GM19324 (cell line): ENCODE results near the gene KRT33A.
"Not testable (repeated sequence)": the region's sequence is repeated elsewhere in the genome, so short reads cannot be mapped to it uniquely, and the experiment has no call there.

Experiments
- ATAC-seq: cut with Tn5 transposase; IDR thresholded peaks from one replicate; pipeline ENCODE4 v1.9.1; 2021; ENCODE audit warnings: mild to moderate bottlenecking, moderate library complexity; ENCODE audit not compliant: unreplicated experiment, low FRiP score

Gene KRT33A

DNA sequence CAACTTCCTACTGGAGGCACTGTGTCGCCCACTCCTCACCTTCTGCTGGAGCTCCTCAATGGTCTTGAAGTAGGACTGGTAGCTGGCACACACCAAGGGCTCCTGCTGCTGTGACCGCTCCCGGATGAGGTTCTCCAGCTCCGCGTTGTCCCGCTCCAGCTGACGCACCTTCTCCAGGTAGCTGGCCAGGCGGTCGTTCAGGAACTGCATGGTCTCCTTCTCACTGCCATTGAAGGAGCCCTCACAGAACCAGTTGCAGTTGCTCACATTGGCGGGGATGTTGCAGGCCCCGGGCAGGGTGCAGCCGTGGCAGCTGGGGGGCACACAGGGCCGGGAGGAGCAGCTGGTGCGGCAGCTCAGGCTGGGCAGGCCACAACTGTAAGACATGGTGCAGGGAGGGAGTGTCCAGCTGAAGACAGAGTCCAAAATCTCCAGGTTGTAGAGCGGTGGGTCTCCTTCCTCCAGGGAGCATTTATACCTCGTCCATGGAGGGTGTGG lies at the start of gene KRT33A:
Gene KRT33A (minus strand): TSS at position 448 of the 498 bp plus-strand sequence. CDS start 61 bp downstream, at position 387.
- not testable (repeated sequence) for ATAC-seq

DNA sequence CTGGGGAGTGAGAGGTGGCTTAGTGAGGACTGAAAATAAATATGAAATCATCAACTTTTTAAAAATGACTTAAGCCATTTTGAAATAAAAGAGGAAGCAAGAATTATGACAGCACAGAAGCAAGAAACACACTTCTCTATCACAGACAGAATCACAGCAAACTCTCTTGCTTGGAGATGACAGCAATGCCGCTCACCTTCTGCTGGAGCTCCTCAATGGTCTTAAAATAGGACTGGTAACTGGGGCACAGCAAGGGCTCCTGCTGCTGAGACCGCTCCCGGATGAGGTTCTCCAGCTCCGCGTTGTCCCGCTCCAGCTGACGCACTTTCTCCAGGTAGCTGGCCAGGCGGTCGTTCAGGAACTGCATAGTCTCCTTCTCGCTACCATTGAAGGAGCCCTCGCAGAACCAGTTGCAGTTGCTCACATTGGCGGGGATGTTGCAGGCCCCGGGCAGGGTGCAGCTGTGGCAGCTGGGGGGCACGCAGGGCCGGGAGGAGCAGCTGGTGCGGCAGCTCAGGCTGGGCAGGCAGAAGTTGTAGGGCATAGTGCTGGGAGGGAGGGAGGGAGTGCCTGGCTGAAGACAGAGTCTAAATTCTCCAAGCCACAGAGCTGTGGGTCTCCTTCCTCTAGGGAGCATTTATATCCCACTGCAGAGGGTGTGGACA lies 46.5 kb upstream of the KRT33A start, which contains the start of gene KRT31:
Gene KRT31 (minus strand): TSS at position 613 of the 665 bp plus-strand sequence. CDS start 69 bp downstream, at position 544.
- ATAC-seq = no peak

DNA sequence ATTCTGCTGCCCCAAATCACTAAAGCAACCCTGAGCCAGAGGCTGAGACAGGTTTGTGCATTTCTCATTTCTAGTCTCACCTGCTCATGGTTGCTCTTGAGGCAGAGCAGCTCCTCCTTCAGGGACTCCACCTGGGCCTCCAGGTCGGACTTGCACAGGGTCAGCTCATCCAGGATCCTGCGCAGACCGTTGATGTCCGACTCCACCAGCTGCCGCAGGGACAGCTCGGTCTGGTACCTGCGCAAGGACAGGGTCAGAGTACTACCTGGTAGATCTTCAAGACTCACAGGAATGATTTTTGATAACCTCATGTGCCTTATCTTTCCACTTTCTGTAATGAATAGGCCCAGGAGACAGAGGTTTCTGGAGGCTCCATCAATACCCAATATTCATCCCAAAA lies 45.7 kb upstream of the KRT33A start:
- ATAC-seq = no peak

DNA sequence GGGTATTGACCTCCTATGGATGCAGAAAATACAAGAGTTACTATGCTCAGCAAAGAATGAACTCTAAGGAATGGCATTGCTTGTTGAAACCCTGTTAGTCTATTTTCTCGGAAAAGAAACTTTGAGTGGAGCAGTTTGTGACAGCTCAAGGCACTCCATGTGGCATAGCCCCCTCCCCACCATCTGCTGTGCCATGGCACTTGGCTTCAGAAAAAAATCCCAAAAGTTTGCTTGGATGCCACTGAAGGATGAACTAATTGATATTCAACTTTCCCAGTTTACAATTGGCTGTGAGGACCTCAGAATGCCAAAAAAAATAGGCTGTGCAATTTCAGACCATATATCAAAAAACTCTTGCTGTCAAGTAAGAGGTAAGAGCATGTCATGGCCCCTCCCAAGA lies 45.0 kb upstream of the KRT33A start:
- no peak for ATAC-seq

DNA sequence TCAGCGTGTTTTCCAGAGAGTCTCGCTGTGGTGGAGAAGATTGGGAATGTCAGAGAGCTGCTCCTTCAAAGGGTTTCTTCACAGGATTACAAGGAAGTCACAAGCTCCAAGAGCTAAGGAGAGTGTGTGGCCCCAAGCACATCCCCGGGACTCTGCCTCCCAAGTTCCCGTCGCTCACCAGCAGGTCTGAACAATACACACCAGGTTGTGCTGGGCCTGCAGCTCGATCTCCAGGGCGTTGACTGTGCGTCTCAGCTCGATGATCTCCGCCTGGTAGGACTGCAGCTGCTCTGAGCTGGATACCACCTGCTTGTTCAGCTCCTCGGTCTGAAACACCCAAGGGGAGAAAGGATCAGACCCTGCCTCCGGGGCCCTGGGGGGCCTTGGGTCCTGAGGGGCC lies 44.4 kb upstream of the KRT33A start:
- ATAC-seq = not testable (repeated sequence)

DNA sequence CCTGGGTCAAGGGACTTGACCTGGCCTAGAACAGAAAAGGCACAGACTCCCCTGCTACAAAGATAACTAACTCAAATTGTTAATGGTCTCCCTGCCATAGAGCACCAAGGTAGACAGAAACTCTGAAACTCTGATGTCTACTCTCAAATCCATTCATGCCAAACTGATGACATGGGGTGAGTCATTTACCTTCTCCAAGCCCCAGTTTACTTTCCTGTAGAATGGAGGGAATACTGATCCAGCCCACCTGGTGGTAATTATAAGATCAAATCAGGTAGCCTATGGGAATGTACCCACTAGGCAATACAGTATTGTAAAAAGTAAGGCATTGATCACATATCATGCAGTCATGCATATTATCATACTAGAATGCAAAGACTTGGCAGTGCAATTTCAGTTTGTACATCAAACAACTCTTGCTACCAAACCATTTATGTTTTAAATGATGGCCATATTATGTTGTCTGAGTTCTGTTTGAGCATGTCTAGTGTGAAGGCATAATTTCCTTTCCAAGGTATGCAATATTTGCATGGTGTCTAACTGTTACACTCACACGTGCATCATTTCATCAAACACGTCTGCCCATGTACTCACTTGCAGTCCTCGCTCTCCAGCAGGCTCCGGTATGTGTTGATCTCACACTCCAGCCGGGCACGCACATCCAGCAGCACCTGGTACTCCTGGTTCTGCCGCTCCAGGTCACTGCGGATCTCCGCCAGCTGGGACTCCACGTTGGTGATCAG lies 43.8 kb upstream of the KRT33A start:
- ATAC-seq = no peak

DNA sequence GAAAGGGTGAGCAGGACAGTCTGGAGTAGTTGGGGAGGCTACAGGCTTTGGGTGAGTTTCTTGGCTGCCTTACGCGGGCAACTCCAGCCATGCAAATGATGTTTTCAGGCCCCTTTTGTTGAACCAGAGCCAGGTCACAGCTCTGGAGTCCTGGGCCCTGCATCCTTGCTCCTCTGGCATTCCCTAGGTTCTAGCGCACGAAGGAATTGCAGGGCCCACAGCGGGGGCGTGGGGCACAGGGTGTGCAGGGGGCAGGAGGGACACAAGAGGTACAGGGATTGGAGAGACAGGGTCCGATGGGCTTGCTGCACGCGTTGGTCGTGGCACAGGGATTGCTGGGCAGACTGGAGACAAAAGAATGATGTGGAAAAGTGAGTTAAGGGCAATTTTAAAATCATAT lies 43.2 kb upstream of the KRT33A start:
- ATAC-seq = no peak

DNA sequence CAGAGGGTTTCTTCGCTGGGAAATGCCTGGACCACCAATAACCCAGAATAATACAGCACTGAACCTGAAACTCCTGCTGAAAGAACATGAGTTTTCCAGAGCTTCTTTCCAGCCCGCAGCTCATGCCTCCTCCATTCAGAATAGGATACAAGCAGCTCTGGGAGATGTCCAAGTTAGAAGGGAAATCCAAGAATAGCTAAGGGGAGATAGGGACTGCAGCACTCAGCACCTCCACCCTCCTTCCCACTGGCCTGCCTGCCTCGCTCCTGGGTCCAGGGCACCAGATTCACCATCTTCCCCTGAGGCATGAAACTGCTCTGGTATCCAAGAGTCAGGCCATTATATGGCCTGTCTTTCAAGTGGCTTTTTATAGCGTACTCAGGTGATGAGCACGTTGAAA lies 42.7 kb upstream of the KRT33A start:
- ATAC-seq = no peak

DNA sequence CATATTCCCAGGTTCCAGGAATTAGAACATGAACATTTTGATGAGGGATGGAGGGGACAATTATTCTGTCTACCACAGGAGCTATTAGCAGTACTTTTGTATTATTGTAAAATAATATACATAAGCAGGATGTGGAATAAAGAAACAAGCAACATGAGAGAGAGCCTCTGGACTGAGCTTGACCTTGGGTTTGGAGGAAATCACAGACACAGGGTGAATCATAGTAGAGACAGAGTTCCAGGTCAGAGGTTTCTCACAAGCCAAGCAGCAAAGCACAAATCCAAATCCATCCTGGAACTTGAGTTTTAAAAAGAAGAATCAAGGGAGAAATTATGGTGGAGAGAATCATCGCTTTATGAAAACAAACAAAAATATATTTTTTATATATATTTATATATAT lies 41.6 kb upstream of the KRT33A start:
- ATAC-seq = no peak

DNA sequence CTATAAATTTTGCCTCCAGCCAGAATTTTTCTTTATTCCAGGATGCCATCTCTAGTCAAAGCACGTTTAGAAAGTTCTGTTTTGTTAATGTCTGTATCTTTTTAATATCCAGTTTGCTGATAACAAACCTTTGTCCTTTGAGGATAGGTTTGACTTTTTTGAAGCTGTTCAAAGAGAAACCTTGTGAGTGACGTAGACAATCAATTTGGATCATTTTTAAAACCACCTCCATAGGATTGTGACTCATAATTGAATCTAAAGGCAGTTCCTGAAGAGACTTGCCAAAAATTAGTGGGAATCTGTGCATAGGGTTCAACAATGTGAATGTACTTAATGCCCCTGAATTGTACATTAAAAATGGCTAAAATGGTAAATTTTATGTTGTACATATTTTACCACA lies 40.9 kb upstream of the KRT33A start:
- ATAC-seq = no peak

DNA sequence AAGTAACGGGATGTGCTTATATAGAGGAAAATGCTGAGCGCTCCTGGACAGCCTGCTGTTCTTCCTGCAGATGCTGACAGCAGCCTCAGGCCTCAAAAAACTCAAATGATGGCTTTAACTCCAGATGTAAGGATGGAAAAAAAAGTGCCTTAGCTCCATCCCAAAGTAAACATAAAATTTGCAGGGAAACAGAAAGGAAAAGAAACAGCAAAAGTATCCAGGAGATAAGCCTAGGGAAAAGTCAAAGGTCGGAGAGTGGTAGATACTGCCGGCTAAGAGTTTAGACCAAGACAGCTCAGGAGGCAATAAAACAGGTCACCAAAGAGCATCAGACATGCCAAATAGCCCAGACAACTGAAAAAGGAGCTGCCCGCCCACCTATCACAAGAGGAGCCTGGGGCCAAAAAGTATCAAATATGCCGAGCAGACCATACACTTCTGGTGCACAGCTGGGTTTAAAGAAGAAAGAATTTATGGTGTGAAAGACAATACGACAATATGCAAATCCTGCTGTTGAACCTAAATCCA lies 39.8 kb upstream of the KRT33A start:
- no peak for ATAC-seq

DNA sequence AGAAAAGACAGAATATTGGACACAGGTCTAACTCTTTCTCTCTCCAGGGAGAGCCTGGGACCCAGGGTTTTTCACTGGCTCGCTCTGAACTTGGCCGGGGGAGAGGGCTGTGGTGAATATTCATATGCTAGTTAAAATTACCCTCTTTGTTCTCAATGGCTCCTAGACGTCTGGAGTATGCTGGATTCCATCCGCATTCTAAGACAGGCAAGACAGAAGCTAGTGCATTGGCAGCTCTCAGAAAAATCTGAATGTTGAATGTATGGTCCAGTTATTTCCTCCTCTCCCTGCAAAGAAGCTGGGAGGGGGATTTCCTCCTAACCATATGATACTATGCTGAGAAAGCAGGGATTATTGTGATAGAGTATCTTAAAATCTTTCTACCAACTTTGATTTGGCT lies 37.0 kb upstream of the KRT33A start:
- no peak for ATAC-seq

DNA sequence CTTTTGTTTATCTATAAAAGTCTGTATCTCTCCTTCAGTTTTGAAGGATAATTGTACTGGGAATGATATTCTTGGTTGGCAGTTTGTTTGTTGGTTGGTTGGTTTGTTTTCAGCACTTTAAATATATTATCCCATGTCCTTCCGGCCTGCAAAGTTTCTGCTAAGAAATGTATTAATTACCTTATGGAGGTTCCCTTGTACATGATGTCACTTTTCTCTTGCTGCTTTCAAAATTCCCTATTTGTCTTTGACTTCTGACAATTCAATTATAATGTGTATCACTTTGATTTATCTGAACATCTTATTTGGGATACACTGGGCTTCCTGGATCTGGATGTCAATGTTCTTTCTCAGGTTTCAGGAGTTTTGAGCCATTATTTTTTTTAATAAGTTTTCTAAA lies 35.6 kb upstream of the KRT33A start:
- ATAC-seq = no peak

DNA sequence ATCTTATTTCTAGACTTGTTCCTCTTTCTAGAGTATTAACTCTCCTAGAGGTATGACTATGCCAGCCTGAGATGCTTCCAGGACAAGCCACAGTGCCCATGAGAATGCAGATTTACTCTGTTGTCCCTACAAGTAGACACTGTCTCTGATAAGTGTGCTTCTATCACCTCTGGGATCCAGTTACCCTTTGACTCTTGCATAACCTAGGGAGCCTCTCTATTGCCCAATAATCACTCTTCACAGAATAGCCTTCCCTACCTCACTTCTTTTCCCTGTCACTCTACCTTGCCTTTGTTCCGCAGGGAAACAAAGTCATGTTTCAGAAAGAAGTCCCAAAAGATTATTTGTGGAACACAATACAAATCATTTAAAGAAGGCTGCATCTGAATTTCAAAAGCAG lies 33.1 kb upstream of the KRT33A start:
- no peak for ATAC-seq

DNA sequence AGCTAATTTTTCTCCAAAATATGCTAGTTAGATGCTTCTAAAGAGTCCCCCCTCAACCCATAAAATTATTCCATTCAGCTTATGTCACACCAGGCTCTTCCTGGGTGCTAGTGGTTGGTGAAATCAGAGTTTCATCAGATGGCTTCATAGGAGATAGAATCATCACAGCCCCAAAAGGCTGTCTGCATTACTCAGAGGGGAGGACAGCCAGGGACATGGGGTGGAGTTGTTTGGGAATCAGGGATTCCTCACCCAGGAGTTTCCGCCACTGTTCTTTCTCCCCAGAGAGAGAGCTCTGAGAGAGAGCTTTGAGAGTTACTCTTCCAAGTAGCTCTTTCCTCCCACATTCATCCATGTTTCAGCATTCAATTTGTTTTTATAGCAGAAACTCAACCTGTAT lies 31.8 kb upstream of the KRT33A start:
- no peak for ATAC-seq

DNA sequence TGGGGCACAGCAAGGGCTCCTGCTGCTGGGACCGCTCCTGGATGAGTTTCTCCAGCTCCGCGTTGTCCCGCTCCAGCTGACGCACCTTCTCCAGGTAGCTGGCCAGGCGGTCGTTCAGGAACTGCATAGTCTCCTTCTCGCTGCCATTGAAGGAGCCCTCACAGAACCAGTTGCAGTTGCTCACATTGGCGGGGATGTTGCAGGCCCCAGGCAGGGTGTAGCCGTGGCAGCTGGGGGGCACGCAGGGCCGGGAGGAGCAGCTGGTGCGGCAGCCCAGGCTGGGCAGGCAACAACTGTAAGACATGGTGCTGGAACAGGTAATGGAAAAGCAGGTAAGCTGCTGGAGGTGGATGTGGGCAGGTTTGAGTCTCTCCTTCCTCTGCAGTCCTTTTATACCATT lies 31.3 kb upstream of the KRT33A start, which contains the start of gene KRT34:
Gene KRT34 (minus strand): TSS at position 364 of the 400 bp plus-strand sequence. CDS start 60 bp downstream, at position 304.
- not testable (repeated sequence) for ATAC-seq

DNA sequence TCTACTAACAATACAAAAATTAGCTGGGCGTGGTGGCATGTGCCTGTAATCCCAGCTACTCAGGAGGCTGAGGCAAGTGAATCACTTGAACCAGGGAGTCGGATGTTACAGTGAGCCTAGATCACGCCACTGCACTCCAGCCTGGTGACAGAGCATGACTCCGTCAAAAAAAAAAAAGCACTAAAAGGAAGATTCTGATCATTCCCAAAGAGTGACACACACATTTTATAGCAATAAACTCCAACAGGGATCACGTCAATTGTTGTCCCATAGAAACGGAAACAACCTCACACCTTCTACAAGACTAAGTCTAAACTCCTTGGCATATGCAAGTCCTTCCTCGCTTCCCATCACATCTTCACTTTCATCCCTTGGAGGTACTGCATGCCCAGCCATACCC lies 29.5 kb upstream of the KRT33A start:
- not testable (repeated sequence) for ATAC-seq

DNA sequence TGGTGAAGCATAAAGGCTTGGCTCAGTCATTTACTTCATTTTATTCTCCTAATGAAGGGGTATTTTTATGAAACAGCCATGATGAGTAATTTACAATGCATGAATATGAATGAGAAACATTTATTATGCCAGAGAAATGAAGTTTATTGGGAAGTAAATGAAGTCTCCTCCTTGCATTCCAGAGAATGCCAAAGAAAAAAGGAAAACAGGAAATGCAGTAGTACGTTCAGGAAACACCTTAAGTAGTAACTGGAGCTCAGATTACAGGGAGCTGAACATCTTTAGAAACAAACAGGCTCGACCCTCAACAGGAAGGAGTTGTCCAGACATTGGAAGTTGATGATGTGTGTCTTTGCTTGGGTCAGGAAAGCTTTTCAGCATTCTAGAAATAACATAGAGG lies 26.9 kb upstream of the KRT33A start:
- ATAC-seq = no peak

DNA sequence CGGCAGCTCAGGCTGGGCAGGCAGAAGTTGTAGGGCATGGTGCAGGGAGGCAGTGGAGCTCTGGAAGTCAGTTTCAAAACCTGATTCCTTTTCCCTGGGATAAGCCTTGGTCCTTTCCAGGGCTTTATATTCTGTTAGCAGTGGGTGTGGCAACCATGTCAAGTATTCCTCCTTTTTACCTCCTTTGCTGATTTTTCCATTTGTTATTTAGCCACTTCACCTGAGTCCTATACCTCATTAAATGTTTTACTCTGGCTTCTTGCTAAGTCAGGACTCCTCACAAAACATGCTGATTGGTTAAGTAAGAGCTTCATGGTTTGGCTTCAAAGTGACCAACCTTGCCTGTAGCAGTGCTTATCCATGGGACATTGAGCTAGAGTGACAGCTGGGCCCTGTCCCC lies 19.1 kb upstream of the KRT33A start, which contains the start of gene KRT33B:
Gene KRT33B (minus strand): TSS at position 101 of the 400 bp plus-strand sequence. CDS start 63 bp downstream, at position 38.
- no peak for ATAC-seq

DNA sequence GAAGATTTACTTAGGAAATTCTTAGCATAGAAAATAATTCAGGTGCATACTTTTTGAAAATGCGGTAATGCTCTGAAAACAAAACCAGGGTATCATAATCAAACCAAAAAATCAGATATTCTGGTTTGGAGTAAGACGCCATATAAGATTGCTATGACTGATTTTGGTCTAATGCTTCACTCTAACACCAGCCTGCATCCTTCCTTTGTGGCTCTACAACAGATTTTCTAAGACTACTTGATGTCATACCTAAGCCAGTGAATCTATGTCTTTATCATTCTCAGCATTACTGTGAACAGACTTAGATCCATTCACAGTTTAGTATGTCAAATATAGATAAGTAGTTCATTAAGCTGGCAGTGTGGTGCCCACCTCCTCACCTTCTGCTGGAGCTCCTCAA lies 18.4 kb upstream of the KRT33A start:
- no peak for ATAC-seq

DNA sequence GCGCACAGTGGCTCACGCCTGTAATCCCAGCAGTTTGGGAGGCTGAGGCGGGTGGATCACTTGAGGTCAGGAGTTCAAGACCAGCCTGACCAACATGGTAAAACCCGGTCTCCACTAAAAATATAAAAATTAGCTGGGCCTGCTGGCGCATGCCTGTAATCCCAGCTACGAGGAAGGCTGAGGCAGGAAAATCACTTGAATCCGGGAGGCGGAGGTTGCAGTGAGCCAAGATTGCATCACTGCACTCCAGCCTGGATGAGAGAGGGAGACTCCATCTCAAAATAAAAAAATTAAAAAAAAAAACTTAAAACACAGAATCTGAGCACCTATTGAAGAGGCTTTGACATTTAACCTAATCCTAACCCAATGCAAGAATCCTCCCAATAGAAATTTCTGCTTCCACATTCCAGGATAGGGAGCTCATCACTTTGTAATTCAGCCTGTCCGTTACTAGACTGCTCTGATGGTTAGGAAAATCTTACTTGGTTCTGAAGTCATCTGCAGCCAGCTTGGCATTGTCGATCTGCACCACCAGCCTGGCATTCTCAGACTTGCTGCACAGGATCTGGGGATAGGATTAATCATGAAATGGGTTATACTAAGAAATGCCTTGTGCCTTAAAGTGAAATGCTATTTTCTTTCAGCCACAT lies 16.9 kb upstream of the KRT33A start:
- no peak for ATAC-seq
